Prostate gland (tissue), 2 donors: ENCODE results near the gene NPR2.

ENCODE experiments used
- CTCF ChIP-seq, 4 experiments: fragments of 200-600 bp in 2 of 4; fragments of 450-650 bp in 2 of 4; sonication (generic) in 2 of 4; IDR thresholded peaks; 1 replicate in 3 of 4; 2 replicates in 1 of 4; pipeline ENCODE4 v1.5.1; 2016 to 2019; ENCODE audit warnings: antibody characterized with exemption in 4 of 4, mild to moderate bottlenecking in 2 of 4, moderate library complexity in 2 of 4
- POLR2A ChIP-seq: fragments of 450-650 bp; IDR thresholded peaks from one replicate; pipeline ENCODE4 v1.6.1; 2016; ENCODE audit warnings: antibody characterized with exemption, mild to moderate bottlenecking

- TF ChIP-seq CTCF (IDR thresholded peaks at IDR 0.05) (no peak), POLR2A (no peak)
Measured at GRCh38 chr9:35831040-35831439, 39.6 kb downstream of the NPR2 start.
